Measurements from ENCODE around the gene RIOX2. TPM values are rescaled to one million over a fixed set of nuclear protein-coding genes. Genes with fewer than 3 reads are reported as not detected.

Gene RIOX2
- total RNA-seq, 1 donor: 27.1 TPM

DNA sequence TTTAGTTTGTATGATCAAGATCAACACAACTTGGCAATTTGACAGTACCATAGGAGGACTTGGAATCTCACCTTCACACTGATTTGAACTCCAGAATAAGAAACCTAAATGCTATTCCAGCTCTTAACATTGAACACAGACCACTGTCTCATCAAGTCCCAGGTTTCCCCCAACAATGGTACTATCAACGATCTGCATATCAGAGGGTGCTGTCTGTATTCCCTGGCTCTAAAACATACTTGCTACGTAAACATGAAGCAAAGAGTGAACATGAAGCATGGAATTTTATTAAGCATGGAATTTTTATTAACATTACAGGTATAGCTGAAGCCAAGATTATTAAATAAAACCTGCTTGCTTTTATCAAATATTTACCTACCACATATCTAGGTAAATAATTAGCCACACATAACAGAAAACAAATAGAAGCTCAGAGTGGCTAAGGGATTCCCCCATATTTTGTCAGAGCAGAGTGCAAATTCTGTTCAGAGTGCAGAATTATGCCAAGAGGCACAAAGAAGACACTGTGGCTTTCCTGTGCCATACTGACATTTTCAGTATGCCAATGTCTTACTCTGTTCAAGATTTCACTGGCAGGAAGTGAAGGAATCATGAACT, 22.2 kb upstream of the RIOX2 start:
- Histone ChIP-seq H3K79me2 (ENCODE audit: insufficient read depth, low read length) (no peaks in the 10 kb centered on the region), H3K4me3 (ENCODE audit: insufficient read depth, low read length) (no peak overlapping the region), H3K4me1 (ENCODE audit: insufficient read depth, low read length) (no peaks in the 10 kb centered on the region), H3K9me3 (ENCODE audit: low read depth, low read length) (no peaks in the 10 kb centered on the region), H3K27ac (ENCODE audit: low read depth, low read length) (no peak overlapping the region), H3K36me3 (ENCODE audit: insufficient read depth, low read length) (no peaks in the 10 kb centered on the region), H3K4me2 (ENCODE audit: insufficient read depth, low read length) (no peak overlapping the region), H4K20me1 (ENCODE audit: insufficient read depth, low read length) (no peaks in the 10 kb centered on the region), H3K27me3 (ENCODE audit: insufficient read depth, low read length) (peaks cover 2% of the 10 kb centered on the region), H2AFZ (ENCODE audit: low read length) (no peak overlapping the region)
- TF ChIP-seq, protein P1, sequence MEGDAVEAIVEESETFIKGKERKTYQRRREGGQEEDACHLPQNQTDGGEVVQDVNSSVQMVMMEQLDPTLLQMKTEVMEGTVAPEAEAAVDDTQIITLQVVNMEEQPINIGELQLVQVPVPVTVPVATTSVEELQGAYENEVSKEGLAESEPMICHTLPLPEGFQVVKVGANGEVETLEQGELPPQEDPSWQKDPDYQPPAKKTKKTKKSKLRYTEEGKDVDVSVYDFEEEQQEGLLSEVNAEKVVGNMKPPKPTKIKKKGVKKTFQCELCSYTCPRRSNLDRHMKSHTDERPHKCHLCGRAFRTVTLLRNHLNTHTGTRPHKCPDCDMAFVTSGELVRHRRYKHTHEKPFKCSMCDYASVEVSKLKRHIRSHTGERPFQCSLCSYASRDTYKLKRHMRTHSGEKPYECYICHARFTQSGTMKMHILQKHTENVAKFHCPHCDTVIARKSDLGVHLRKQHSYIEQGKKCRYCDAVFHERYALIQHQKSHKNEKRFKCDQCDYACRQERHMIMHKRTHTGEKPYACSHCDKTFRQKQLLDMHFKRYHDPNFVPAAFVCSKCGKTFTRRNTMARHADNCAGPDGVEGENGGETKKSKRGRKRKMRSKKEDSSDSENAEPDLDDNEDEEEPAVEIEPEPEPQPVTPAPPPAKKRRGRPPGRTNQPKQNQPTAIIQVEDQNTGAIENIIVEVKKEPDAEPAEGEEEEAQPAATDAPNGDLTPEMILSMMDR (IDR thresholded peaks at IDR 0.05; ENCODE audit: extremely low read depth, low read depth, low read length): no peak
- no peak for DNase-seq (ENCODE audit: insufficient read length, low spot score, missing footprints)

DNA sequence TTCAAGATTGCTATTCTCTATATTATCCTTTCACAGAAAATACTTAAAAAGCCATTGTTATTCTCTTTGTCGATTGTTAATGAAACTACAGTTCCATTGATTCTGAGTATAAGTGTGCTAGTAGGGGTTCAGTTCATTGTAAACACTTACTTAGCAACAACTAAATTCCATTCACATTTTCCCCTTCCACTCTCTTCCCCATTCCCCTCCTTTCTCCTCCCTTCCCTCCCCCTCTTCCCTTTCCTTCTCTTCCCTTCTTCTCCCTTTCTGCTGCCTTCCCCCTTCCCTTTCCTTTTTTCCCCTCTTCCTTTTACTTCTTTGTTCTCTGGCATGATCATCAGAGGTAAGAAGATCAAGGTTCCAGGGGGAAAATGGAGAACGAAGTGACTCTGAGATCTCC, 21.3 kb upstream of the RIOX2 start:
- Histone ChIP-seq H2AFZ (ENCODE audit: low read length) (no peak overlapping the region), H3K9me3 (ENCODE audit: low read depth, low read length) (no peaks in the 10 kb centered on the region), H3K4me1 (ENCODE audit: insufficient read depth, low read length) (no peaks in the 10 kb centered on the region), H3K36me3 (ENCODE audit: insufficient read depth, low read length) (no peaks in the 10 kb centered on the region), H3K27me3 (ENCODE audit: insufficient read depth, low read length) (no peaks in the 10 kb centered on the region), H3K4me2 (ENCODE audit: insufficient read depth, low read length) (no peak overlapping the region), H3K79me2 (ENCODE audit: insufficient read depth, low read length) (no peaks in the 10 kb centered on the region), H3K27ac (ENCODE audit: low read depth, low read length) (no peak overlapping the region), H4K20me1 (ENCODE audit: insufficient read depth, low read length) (no peaks in the 10 kb centered on the region), H3K4me3 (ENCODE audit: insufficient read depth, low read length) (no peak overlapping the region)
- DNase-seq (ENCODE audit: insufficient read length, low spot score, missing footprints): no peak
- TF ChIP-seq, protein P1 (IDR thresholded peaks at IDR 0.05; ENCODE audit: extremely low read depth, low read depth, low read length): no peak

DNA sequence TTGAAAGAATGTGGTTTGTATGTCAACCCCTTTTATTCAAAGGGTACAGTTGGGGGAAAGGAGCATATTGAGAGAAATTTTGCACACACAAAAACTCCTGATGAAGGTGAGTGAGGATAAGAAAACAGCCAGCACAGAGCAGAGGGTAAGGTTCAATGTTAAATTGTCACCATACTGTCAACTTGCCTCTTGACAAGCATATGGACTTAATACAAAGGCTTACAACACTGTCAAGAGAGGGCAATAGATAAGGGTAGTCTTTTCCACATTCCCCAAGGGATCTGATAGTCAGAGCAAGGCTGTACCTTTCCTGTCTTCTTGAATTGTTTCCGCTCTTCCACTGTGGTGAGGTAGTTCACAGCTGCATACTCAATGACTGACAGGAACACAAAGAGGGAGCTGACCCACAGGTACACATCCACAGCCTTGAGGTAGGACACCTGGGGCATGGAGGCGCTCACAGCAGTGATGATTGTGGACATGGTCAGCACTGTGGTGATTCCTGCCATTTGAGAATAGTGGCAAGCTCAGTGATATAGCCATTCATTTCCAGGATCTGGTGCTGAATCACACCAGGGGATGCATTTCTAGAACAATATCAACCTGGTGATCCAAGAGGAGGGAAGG, 20.4 kb upstream of the RIOX2 start:
- H3K4me3 ChIP-seq (ENCODE audit: insufficient read depth, low read length): no peak overlapping the region
- no peak overlapping the region for H3K4me2 ChIP-seq (ENCODE audit: insufficient read depth, low read length)
- no peaks in the 10 kb centered on the region for H3K27me3 ChIP-seq (ENCODE audit: insufficient read depth, low read length)
- H3K27ac ChIP-seq (ENCODE audit: low read depth, low read length): no peak overlapping the region
- H3K4me1 ChIP-seq (ENCODE audit: insufficient read depth, low read length): no peaks in the 10 kb centered on the region
- no peaks in the 10 kb centered on the region for H3K9me3 ChIP-seq (ENCODE audit: low read depth, low read length)
- DNase-seq (ENCODE audit: insufficient read length, low spot score, missing footprints): no peak
- no peak overlapping the region for H2AFZ ChIP-seq (ENCODE audit: low read length)
- H3K79me2 ChIP-seq (ENCODE audit: insufficient read depth, low read length): no peaks in the 10 kb centered on the region
- H3K36me3 ChIP-seq (ENCODE audit: insufficient read depth, low read length): no peaks in the 10 kb centered on the region
- no peaks in the 10 kb centered on the region for H4K20me1 ChIP-seq (ENCODE audit: insufficient read depth, low read length)
- TF ChIP-seq, protein P1 (IDR thresholded peaks at IDR 0.05; ENCODE audit: extremely low read depth, low read depth, low read length): no peak

DNA sequence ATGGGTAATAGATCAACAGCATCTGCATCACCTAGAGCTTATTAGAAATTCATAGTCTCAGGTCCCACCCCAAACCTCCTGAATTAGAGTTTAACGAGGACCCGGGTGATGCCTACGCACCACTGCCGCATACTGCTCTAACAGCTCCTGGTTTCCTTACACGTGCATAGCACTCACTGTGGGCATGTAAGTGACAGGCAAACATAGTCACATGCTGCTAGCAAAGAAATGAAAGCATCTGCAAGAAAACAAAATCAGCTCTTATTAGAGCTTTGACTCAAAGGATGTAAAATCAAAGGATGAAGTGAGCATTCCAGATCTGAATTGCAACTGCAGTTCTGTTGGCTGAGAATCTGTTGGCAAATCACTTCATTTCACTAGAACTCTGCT, 19.1 kb upstream of the RIOX2 start:
- no peak for DNase-seq (ENCODE audit: insufficient read length, low spot score, missing footprints)
- no peaks in the 10 kb centered on the region for H3K36me3 ChIP-seq (ENCODE audit: insufficient read depth, low read length)
- H4K20me1 ChIP-seq (ENCODE audit: insufficient read depth, low read length): no peaks in the 10 kb centered on the region
- no peak overlapping the region for H3K4me3 ChIP-seq (ENCODE audit: insufficient read depth, low read length)
- TF ChIP-seq, protein P1 (IDR thresholded peaks at IDR 0.05; ENCODE audit: extremely low read depth, low read depth, low read length): no peak
- no peaks in the 10 kb centered on the region for H3K27me3 ChIP-seq (ENCODE audit: insufficient read depth, low read length)
- no peaks in the 10 kb centered on the region for H3K9me3 ChIP-seq (ENCODE audit: low read depth, low read length)
- no peak overlapping the region for H3K4me2 ChIP-seq (ENCODE audit: insufficient read depth, low read length)
- no peak overlapping the region for H2AFZ ChIP-seq (ENCODE audit: low read length)
- H3K4me1 ChIP-seq (ENCODE audit: insufficient read depth, low read length): no peaks in the 10 kb centered on the region
- no peak overlapping the region for H3K27ac ChIP-seq (ENCODE audit: low read depth, low read length)
- H3K79me2 ChIP-seq (ENCODE audit: insufficient read depth, low read length): no peaks in the 10 kb centered on the region
